ENCODE results near the gene DNHD1.

Gene DNHD1

DNA sequence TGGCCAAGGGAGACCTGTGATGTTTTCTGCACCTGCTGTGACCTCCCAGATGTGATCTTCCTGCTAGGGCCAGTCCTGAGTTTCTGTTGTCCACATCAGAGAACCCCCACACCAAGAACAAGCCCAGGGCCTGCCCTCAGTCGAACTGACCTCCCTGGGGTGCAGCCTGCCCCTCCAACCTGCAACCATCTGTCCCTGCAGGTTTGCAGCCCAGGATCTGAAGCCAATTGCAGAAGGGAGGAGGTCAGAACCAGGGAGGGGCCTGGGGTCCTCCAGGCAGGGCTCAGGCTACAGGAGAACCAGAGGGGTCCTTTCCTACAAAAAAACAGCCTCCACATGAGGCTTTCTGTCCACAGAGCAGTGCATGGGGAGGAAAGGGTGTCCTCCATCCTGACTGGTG, 24.1 kb upstream of the DNHD1 start:
- TF ChIP-seq, protein P1, sequence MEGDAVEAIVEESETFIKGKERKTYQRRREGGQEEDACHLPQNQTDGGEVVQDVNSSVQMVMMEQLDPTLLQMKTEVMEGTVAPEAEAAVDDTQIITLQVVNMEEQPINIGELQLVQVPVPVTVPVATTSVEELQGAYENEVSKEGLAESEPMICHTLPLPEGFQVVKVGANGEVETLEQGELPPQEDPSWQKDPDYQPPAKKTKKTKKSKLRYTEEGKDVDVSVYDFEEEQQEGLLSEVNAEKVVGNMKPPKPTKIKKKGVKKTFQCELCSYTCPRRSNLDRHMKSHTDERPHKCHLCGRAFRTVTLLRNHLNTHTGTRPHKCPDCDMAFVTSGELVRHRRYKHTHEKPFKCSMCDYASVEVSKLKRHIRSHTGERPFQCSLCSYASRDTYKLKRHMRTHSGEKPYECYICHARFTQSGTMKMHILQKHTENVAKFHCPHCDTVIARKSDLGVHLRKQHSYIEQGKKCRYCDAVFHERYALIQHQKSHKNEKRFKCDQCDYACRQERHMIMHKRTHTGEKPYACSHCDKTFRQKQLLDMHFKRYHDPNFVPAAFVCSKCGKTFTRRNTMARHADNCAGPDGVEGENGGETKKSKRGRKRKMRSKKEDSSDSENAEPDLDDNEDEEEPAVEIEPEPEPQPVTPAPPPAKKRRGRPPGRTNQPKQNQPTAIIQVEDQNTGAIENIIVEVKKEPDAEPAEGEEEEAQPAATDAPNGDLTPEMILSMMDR (IDR thresholded peaks at IDR 0.05; ENCODE audit: insufficient read depth, low read depth, low read length, missing control alignments), result no peak
- H3K4me3 ChIP-seq (ENCODE audit: low read length), result peak overlapping the region; percentile 77

DNA sequence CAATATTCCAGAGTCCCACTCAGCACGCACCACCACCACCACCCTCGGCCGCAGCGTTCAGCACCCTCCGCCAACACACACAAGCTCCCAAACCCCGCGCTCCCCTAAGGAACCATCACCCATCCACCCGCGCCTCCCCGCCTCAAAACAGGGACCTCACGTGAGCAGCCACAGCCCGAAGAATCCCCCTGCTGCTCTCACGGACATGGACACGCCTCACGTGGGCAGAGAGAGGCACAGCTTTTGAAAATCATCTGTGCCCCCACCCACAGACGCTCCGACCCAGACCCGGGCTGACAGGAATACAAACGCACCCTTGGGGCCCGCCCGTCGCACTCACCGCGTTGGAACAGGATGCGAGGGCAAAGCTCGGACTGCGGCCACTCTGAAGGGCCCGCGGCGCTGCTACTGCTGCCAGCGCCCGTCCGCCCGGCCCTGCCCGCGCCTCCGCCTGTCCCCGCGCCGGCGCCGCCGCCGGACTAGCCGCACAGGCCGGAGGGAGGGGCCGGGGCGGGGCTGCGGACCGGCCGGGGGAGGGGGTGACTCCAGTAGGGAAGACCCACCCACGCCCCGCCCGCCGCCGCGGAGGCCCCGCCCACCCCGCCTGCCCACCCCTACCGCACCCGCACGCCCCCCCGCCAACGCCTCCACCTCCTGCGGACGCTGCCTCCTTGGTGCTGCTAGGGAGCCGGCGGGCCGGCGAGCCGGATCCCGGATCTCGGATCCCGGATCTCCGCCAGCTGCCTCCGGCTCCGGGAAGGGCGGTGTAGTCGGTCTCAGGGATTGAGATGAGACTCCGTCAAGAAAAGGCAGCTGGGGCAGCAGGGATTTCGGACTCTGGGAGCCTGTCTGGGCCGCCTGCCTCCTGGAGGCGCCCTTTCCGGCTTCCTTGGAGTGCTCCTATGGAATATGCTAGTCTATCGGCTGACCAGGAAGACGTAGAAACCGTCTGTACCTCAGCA, 23.3 kb upstream of the DNHD1 start, which contains the start of gene TRIM3:
TRIM3 (minus strand) TSS at position 491 of the 962 bp plus-strand sequence. CDS start 8,246 bp downstream, outside the sequence.
- peak; percentile 91 for DNase-seq (ENCODE audit: low read depth)
- H3K4me3 ChIP-seq (ENCODE audit: low read length), result peak within 1 kb of the TSS; percentile 77
- TF ChIP-seq, protein P1 (IDR thresholded peaks at IDR 0.05; ENCODE audit: insufficient read depth, low read depth, low read length, missing control alignments), result peak; percentile 41

More for the DNA sequence above, 24.1 kb upstream of the DNHD1 start:
- no peak for DNase-seq (ENCODE audit: low read depth)

DNA sequence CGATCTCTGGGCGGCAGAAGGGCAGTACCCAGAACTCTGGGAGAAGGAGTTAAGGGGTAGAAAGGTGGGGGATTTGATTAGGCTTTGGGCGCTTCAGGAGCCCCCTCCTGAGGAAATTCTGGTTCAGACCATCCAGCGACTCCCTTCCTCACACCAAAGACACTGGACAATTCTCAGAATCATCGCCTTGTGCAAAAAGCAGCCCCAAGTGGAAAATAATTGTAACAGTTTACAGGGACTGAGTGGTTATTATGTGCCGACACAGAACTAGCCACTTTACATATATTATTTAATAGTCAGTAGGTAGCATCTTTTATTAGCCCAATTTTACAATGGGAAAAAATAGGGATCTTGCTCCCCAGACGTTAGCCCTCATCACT, 22.7 kb upstream of the DNHD1 start:
- TF ChIP-seq, protein P1 (IDR thresholded peaks at IDR 0.05; ENCODE audit: insufficient read depth, low read depth, low read length, missing control alignments), result no peak
- no peak for DNase-seq (ENCODE audit: low read depth)
- peak overlapping the region; percentile 62 for H3K4me3 ChIP-seq (ENCODE audit: low read length)

DNA sequence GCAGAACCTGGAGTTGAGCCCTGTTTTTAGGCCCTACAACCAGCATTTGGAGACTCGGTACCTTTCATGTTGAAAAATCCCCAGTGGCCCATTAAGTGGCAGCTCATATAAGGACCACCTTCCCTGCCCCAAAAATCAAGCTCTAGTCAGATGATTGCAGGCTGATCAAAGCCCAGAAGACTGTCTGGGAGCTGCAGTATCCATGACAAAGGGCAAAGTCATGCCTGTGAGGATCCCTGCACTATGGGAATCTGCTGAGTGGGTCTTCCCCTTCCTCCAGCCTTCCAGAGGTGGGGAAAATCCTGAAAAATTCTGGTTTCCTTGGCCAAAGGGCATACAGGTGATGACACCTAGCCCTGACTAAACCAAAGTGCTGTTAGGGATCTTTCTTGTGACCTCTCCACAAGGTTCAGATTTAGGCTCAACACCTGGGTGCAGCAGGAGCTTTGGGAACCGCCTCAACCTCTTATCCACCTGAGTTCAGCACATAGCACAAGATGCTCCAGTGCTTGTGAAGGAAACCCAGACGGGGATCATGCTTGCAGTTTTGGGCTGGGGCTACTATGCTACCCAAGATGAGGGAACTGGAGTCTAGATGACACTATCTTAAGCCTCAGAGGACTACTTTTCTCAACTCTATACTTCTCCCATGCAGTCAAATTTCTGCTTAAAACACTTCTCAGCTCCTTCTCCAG, 22.1 kb upstream of the DNHD1 start:
- DNase-seq (ENCODE audit: low read depth), result no peak
- H3K4me3 ChIP-seq (ENCODE audit: low read length), result no peak overlapping the region
- TF ChIP-seq, protein P1 (IDR thresholded peaks at IDR 0.05; ENCODE audit: insufficient read depth, low read depth, low read length, missing control alignments), result no peak

DNA sequence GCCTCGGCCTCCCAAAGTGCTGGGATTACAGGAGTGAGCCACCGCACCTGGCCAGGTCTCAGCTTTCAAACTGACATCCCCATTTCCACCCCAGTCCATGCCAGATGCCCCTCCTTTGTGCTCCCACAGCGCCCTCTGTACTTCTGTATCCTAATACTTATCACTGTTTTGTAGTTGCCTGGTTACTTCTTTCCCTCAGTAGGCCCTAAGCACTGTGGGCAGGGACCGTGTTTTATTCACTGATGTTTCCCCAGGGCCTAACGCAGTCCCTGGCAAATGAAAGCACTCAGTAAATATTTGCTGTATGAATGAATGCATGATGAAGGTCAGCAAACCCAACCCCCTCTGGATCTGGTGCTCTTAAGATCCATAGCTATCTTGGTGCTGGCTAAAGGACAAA, 21.1 kb upstream of the DNHD1 start:
- H3K4me3 ChIP-seq (ENCODE audit: low read length), result no peak overlapping the region
- no peak for DNase-seq (ENCODE audit: low read depth)
- TF ChIP-seq, protein P1 (IDR thresholded peaks at IDR 0.05; ENCODE audit: insufficient read depth, low read depth, low read length, missing control alignments), result no peak

DNA sequence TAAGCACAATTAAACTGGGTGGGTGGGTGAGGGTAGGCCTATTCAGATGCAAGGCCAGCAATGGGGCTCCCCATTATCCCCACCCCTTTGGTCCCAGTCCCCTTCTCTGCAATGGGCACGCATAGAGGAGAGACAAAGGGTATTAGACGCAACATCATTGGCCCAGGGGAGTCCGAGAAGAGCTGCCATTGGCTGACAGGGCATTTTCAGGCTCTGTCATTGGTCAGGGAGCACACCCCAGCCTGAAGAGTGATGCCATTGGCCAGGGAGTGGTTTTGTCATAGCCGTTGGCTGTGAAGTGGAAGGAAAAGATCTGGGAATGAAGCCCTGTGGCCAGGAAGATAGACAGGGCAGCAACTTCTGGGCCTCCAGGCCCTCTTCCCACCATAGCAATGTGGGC, 20.5 kb upstream of the DNHD1 start:
- TF ChIP-seq, protein P1 (IDR thresholded peaks at IDR 0.05; ENCODE audit: insufficient read depth, low read depth, low read length, missing control alignments), result no peak
- no peak for DNase-seq (ENCODE audit: low read depth)
- no peak overlapping the region for H3K4me3 ChIP-seq (ENCODE audit: low read length)

All from epithelial cell of esophagus (primary cell).